Fibroblast of mammary gland (primary cell): ENCODE measurements around the gene GOLGA3.
"Not testable (repeated sequence)": the region's sequence is repeated elsewhere in the genome, so short reads cannot be mapped to it uniquely, and the experiment has no call there.

Experiments
- DNase-seq: peaks from one replicate; pipeline ENCODE4 v3.0.0-alpha.2; 2010; ENCODE audit warnings: low read depth
- H3K4me3 ChIP-seq: 2 replicates; pipeline ENCODE4 v1.5.1; 2011; ENCODE audit warnings: low read depth, mild to moderate bottlenecking, low read length, moderate library complexity; ENCODE audit not compliant: control insufficient read depth
- TF ChIP-seq, protein P1 (sequence below): conservative IDR thresholded peaks from 2 replicates; pipeline ENCODE4 v1.5.1; 2011; ENCODE audit warnings: low read depth, low read length, inconsistent platforms; ENCODE audit not compliant: control insufficient read depth, insufficient read depth

The GOLGA3 gene

DNA sequence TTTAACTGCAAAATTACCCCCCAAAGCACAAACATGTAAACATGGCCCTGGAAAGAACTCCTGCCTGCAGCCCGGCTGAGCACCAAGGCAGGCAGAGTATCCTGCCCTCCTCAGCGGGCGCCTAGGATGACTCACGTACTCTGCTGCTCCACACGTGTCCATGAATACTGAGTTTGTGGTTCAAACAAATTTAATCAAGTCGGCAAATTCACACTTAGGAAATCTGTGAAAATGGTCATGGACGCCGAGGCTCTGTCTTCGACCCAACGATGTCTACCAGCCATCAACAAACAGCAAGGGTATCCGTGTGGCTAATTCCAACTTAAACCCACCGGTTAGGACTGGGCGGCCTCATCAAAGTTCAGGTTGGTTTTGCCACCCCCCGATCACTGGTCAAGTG, 25.5 kb downstream of the GOLGA3 start:
- TF ChIP-seq, protein P1, sequence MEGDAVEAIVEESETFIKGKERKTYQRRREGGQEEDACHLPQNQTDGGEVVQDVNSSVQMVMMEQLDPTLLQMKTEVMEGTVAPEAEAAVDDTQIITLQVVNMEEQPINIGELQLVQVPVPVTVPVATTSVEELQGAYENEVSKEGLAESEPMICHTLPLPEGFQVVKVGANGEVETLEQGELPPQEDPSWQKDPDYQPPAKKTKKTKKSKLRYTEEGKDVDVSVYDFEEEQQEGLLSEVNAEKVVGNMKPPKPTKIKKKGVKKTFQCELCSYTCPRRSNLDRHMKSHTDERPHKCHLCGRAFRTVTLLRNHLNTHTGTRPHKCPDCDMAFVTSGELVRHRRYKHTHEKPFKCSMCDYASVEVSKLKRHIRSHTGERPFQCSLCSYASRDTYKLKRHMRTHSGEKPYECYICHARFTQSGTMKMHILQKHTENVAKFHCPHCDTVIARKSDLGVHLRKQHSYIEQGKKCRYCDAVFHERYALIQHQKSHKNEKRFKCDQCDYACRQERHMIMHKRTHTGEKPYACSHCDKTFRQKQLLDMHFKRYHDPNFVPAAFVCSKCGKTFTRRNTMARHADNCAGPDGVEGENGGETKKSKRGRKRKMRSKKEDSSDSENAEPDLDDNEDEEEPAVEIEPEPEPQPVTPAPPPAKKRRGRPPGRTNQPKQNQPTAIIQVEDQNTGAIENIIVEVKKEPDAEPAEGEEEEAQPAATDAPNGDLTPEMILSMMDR: no peak
- DNase-seq: no peak
- no peak overlapping the region for H3K4me3 ChIP-seq

- H3K4me3 ChIP-seq: no peak overlapping the region
- TF ChIP-seq, protein P1: no peak
- no peak for DNase-seq
These were observed 26.9 kb downstream of the GOLGA3 start for GRCh38 chr12:132801741-132802140.

DNA sequence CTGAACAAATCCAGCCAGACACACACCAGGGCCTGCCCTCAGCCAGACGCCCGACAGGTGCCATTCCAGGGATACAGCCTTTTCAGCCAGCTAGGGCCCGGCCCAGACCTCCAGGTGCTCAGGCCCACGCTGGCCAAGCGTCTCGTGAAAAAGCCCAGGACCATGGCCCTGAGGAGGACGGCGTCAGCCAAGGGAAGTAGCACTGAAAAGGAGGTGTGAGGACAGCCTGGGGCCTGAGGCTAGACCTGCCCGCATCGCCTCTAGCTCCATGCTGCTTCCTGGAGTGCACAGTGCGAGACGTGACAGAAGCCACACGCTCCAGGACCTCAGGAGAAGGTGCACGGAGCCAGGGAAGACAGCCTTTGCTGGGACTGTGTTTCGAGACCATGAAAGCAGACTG, 29.8 kb downstream of the GOLGA3 start:
- no peak overlapping the region for H3K4me3 ChIP-seq
- TF ChIP-seq, protein P1: no peak
- no peak for DNase-seq

GRCh38 chr12:132797820-132798570, 30.7 kb downstream of the GOLGA3 start:
- TF ChIP-seq, protein P1: no peak
- no peak overlapping the region for H3K4me3 ChIP-seq
- no peak for DNase-seq

DNA sequence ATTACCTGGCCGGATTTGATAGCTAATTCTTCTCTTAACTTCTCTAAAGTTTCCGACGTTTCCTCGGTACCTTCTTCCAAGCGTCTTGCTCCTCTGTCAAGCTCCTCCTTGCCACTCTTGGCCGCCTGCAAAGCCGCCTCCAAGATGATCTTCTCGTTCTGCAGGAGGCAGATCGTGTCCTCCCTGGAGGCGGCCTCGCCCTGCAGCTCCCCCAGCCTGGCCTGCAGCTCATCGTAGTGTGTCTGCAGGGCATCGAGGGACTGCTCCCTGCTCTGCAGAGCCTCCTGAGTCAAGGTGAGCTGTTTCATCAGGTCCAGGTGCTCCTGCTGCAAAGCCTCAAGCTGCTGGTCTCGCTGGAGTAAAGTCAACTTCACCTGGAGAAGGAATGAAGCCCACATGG, 32.8 kb downstream of the GOLGA3 start:
- TF ChIP-seq, protein P1: no peak
- no peak overlapping the region for H3K4me3 ChIP-seq
- DNase-seq: no peak

GRCh38 chr12:132791940-132792339, 36.7 kb downstream of the GOLGA3 start:
- DNase-seq, H3K4me3 ChIP-seq: not testable (repeated sequence)

- H3K4me3 ChIP-seq: no peak overlapping the region
- no peak for DNase-seq
- TF ChIP-seq, protein P1: no peak
These were observed 39.6 kb downstream of the GOLGA3 start for GRCh38 chr12:132789099-132789471.
